Skeletal muscle tissue (tissue), 4 donors: ENCODE results near the gene MS4A15. TPM values are rescaled to one million over a fixed set of nuclear protein-coding genes. Genes with fewer than 3 reads are reported as not detected.

ENCODE experiments used
- H3K27ac ChIP-seq: one replicate; pipeline ENCODE4 v1.7.0; 2013; ENCODE audit warnings: mild to moderate bottlenecking, low read depth, low read length, inconsistent platforms
- H3K27me3 ChIP-seq, 3 donors: one replicate each; pipeline ENCODE4 v1.7.0; 2013; ENCODE audit warnings: low read length in 3 of 3; ENCODE audit not compliant: control insufficient read depth in 3 of 3, insufficient read depth in 3 of 3
- H3K36me3 ChIP-seq, 3 donors: one replicate each; pipeline ENCODE4 v1.7.0; 2013; ENCODE audit warnings: low read length in 3 of 3; ENCODE audit not compliant: control insufficient read depth in 3 of 3, insufficient read depth in 3 of 3
- H3K4me1 ChIP-seq, 3 donors: one replicate each; pipeline ENCODE4 v1.7.0; 2013; ENCODE audit warnings: low read length in 3 of 3, mild to moderate bottlenecking in 3 of 3; ENCODE audit not compliant: control insufficient read depth in 3 of 3, insufficient read depth in 3 of 3
- H3K4me3 ChIP-seq, 3 donors: one replicate each; pipeline ENCODE4 v1.7.0; 2013; ENCODE audit warnings: low read length in 3 of 3
- H3K9ac ChIP-seq, 3 donors: one replicate each; pipeline ENCODE4 v1.7.0; 2013; ENCODE audit warnings: low read length in 3 of 3, mild to moderate bottlenecking in 3 of 3, moderate library complexity in 2 of 3, low read depth in 1 of 3
- H3K9me3 ChIP-seq, 3 donors: one replicate each; pipeline ENCODE4 v1.7.0; 2013; ENCODE audit warnings: low read length in 3 of 3; ENCODE audit not compliant: control insufficient read depth in 3 of 3
- total RNA-seq: library from RNA; depleted of rRNA; stranded (reverse); fragments of >200 nt; gene quantifications from one replicate; pipeline ENCODE4 v1.2.3, GENCODE V29; 2014
- donor health status: Osteomylitis.

MS4A15 gene
- total RNA-seq, 1 donor from 2014 or later: not detected

- Histone ChIP-seq H3K27me3 (peaks cover 0 to 14% (median 12%) of the 10 kb centered on the region in 3 donors), H3K27ac (no peak overlapping the region), H3K4me3 (no peak overlapping the region), H3K36me3 (no peaks in the 10 kb centered on the region), H3K4me1 (peaks cover 8 to 12% (median 11%) of the 10 kb centered on the region in 3 donors), H3K9ac (no peak overlapping the region), H3K9me3 (no peaks in the 10 kb centered on the region)
These were observed 16.0 kb downstream of the MS4A15 start for GRCh38 chr11:60772666-60773065.

- H3K4me1 ChIP-seq: peaks cover 8 to 12% (median 11%) of the 10 kb centered on the region in 3 donors
- H3K9me3 ChIP-seq: no peaks in the 10 kb centered on the region
- H3K9ac ChIP-seq: no peak overlapping the region
- no peak overlapping the region for H3K4me3 ChIP-seq
- no peaks in the 10 kb centered on the region for H3K36me3 ChIP-seq
- no peak overlapping the region for H3K27ac ChIP-seq
- H3K27me3 ChIP-seq: peaks cover 0 to 12% (median 10%) of the 10 kb centered on the region in 3 donors
These were observed 18.1 kb downstream of the MS4A15 start for GRCh38 chr11:60774726-60775125.

GRCh38 chr11:60775420-60775961, 18.8 kb downstream of the MS4A15 start:
- no peak overlapping the region for H3K4me3 ChIP-seq
- H3K27me3 ChIP-seq: peaks cover 0 to 12% (median 8%) of the 10 kb centered on the region in 3 donors
- peaks cover 8 to 12% (median 11%) of the 10 kb centered on the region in 3 donors for H3K4me1 ChIP-seq
- no peaks in the 10 kb centered on the region for H3K9me3 ChIP-seq
- no peak overlapping the region for H3K9ac ChIP-seq
- peak overlapping the region; percentile 13 for H3K27ac ChIP-seq
- no peaks in the 10 kb centered on the region for H3K36me3 ChIP-seq

DNA sequence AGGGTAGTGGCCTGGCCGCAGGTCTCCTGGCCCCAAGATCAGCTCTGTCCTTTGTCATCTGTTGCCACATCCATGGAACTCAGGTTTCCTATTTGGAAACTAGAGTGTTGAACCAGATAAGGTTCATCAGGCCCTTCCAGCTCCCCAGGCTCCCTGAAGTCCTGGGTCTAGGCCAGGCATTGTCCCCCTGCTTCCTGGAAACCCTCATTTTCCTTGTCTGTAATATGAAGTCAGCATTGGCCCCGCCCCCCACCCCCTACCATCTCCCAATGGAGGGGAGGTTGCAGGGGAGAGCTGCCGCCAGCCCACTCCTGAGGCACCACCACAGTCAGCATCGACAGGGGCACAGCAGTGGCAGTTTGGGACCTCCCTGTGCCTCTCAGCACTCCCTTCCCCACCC, 19.5 kb downstream of the MS4A15 start:
- H3K9me3 ChIP-seq: no peaks in the 10 kb centered on the region
- no peak overlapping the region for H3K4me3 ChIP-seq
- H3K27ac ChIP-seq: peak overlapping the region; percentile 13
- H3K4me1 ChIP-seq: peaks cover 8 to 12% (median 11%) of the 10 kb centered on the region in 3 donors
- peaks cover 0 to 12% (median 8%) of the 10 kb centered on the region in 3 donors for H3K27me3 ChIP-seq
- H3K36me3 ChIP-seq: no peaks in the 10 kb centered on the region
- H3K9ac ChIP-seq: no peak overlapping the region

DNA sequence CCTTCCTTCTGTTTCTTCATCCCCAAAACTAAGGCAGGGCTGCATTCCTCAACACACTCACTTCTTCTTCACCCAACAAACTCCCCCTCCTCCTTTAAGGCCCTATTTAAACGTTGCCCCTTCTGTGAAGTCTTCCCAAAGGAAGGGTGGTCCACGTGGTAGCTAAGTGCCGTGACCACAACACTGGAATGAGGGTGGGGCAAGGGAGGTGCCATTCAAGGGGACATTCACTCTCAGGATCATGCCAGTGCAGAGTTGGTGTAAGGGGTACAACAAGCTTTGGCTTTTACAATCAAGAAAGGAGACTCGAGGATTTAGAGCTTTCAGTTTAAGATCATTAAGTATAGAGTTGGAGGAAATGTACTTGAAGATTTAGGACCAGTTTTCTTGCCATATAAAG, 20.4 kb downstream of the MS4A15 start:
- Histone ChIP-seq H3K27ac (no peak overlapping the region), H3K9ac (no peak overlapping the region), H3K9me3 (no peaks in the 10 kb centered on the region)

DNA sequence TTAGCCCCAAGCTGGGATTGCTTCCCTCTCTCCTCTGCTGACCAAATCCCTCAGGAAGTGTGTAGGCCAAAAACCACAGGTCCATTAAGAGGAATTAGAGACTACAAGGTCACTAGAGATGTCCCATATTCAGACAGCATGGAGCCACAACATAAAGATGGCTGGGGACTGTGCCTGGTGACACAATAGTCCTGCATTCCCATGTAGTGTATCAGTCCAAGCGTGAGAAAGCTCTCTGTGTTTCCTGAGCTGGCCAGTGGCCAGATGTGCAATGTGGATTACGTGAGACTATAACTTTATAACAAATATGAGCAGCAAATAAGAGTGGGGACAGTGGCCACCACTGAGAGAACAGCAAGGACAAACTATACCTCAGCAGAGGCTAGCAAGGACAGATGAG, 20.9 kb downstream of the MS4A15 start:
- H3K27ac ChIP-seq: no peak overlapping the region
- H3K9me3 ChIP-seq: no peaks in the 10 kb centered on the region
- no peak overlapping the region for H3K9ac ChIP-seq
- H3K4me3 ChIP-seq: no peak overlapping the region
- H3K27me3 ChIP-seq: peaks cover 0 to 5% (median 4%) of the 10 kb centered on the region in 3 donors
- H3K4me1 ChIP-seq: peaks cover 8 to 12% (median 11%) of the 10 kb centered on the region in 3 donors
- no peaks in the 10 kb centered on the region for H3K36me3 ChIP-seq

More for the DNA sequence above, 20.4 kb downstream of the MS4A15 start:
- Histone ChIP-seq H3K4me1 (peaks cover 8 to 12% (median 11%) of the 10 kb centered on the region in 3 donors), H3K36me3 (no peaks in the 10 kb centered on the region), H3K4me3 (no peak overlapping the region), H3K27me3 (peaks cover 0 to 6% (median 4%) of the 10 kb centered on the region in 3 donors)

- Histone ChIP-seq H3K9me3 (no peaks in the 10 kb centered on the region), H3K4me3 (no peak overlapping the region), H3K36me3 (no peaks in the 10 kb centered on the region), H3K9ac (no peak overlapping the region), H3K4me1 (peaks cover 8 to 12% (median 11%) of the 10 kb centered on the region in 3 donors), H3K27ac (no peak overlapping the region), H3K27me3 (no peaks in the 10 kb centered on the region)
These were observed 23.4 kb downstream of the MS4A15 start for GRCh38 chr11:60780065-60780464.

- H3K27ac ChIP-seq: no peak overlapping the region
- H3K9ac ChIP-seq: no peak overlapping the region
- H3K9me3 ChIP-seq: no peaks in the 10 kb centered on the region
- no peak overlapping the region for H3K4me3 ChIP-seq
- H3K27me3 ChIP-seq: no peaks in the 10 kb centered on the region
- H3K36me3 ChIP-seq: no peaks in the 10 kb centered on the region
- peaks cover 3 to 10% (median 5%) of the 10 kb centered on the region in 3 donors for H3K4me1 ChIP-seq
These were observed 24.1 kb downstream of the MS4A15 start for GRCh38 chr11:60780774-60781173.

- H3K4me1 ChIP-seq: peaks cover 1 to 11% (median 5%) of the 10 kb centered on the region in 3 donors
- no peaks in the 10 kb centered on the region for H3K36me3 ChIP-seq
- no peak overlapping the region for H3K9ac ChIP-seq
- H3K9me3 ChIP-seq: no peaks in the 10 kb centered on the region
- no peak overlapping the region for H3K4me3 ChIP-seq
- no peak overlapping the region for H3K27ac ChIP-seq
- H3K27me3 ChIP-seq: no peaks in the 10 kb centered on the region
These were observed 24.8 kb downstream of the MS4A15 start for GRCh38 chr11:60781286-60781980.

GRCh38 chr11:60781981-60782316, 25.3 kb downstream of the MS4A15 start:
- no peaks in the 10 kb centered on the region for H3K36me3 ChIP-seq
- no peaks in the 10 kb centered on the region for H3K9me3 ChIP-seq
- no peak overlapping the region for H3K4me3 ChIP-seq
- no peaks in the 10 kb centered on the region for H3K27me3 ChIP-seq
- peaks cover 6 to 14% (median 10%) of the 10 kb centered on the region in 3 donors for H3K4me1 ChIP-seq
- H3K27ac ChIP-seq: no peak overlapping the region
- H3K9ac ChIP-seq: no peak overlapping the region
